ENCODE data around the gene CACNB4. TPM values are rescaled to one million over a fixed set of nuclear protein-coding genes. Genes with fewer than 3 reads are reported as not detected.

The CACNB4 gene
- polyA plus RNA-seq (2012; ENCODE audit: insufficient read length, low read depth), result not detected

- no peak for TF ChIP-seq FOXP2 (optimal IDR thresholded peaks at IDR 0.05; ENCODE audit: borderline replicate concordance, extremely low read depth, extremely low read length, insufficient read depth)
- no peak for TF ChIP-seq TAF1 (IDR thresholded peaks at IDR 0.05; ENCODE audit: borderline replicate concordance, insufficient read depth, low read length)
- no peak for TF ChIP-seq POLR2AphosphoS5 (IDR thresholded peaks at IDR 0.05; ENCODE audit: low read depth, low read length)
- TF ChIP-seq SIN3A (IDR thresholded peaks at IDR 0.05; ENCODE audit: borderline replicate concordance, insufficient read depth, low read length), result no peak
- TF ChIP-seq REST (IDR thresholded peaks at IDR 0.05; ENCODE audit: insufficient read depth in 1 of 2, low read depth in 2 of 2, low read length in 2 of 2), result no peak
Measured at GRCh38 chr2:152098496-152099366, at the start of gene CACNB4. Gene CACNB4 (minus strand): TSS chr2:152099044.

GRCh38 chr2:152134488-152135280, 35.8 kb upstream of the CACNB4 start:
- TF ChIP-seq SIN3A (IDR thresholded peaks at IDR 0.05; ENCODE audit: borderline replicate concordance, insufficient read depth, low read length) (no peak), TAF1 (IDR thresholded peaks at IDR 0.05; ENCODE audit: borderline replicate concordance, insufficient read depth, low read length) (no peak), FOXP2 (optimal IDR thresholded peaks at IDR 0.05; ENCODE audit: borderline replicate concordance, extremely low read depth, extremely low read length, insufficient read depth) (no peak), REST (IDR thresholded peaks at IDR 0.05; ENCODE audit: insufficient read depth in 1 of 2, low read depth in 2 of 2, low read length in 2 of 2) (no peak), POLR2AphosphoS5 (IDR thresholded peaks at IDR 0.05; ENCODE audit: low read depth, low read length) (no peak)

GRCh38 chr2:152132306-152132705, 33.5 kb upstream of the CACNB4 start:
- TF ChIP-seq FOXP2 (optimal IDR thresholded peaks at IDR 0.05; ENCODE audit: borderline replicate concordance, extremely low read depth, extremely low read length, insufficient read depth) (no peak), SIN3A (IDR thresholded peaks at IDR 0.05; ENCODE audit: borderline replicate concordance, insufficient read depth, low read length) (no peak), POLR2AphosphoS5 (IDR thresholded peaks at IDR 0.05; ENCODE audit: low read depth, low read length) (no peak), TAF1 (IDR thresholded peaks at IDR 0.05; ENCODE audit: borderline replicate concordance, insufficient read depth, low read length) (no peak), REST (IDR thresholded peaks at IDR 0.05; ENCODE audit: insufficient read depth in 1 of 2, low read depth in 2 of 2, low read length in 2 of 2) (no peak)

GRCh38 chr2:152127628-152128027, 28.8 kb upstream of the CACNB4 start:
- no peak for TF ChIP-seq POLR2AphosphoS5 (IDR thresholded peaks at IDR 0.05; ENCODE audit: low read depth, low read length)
- no peak for TF ChIP-seq SIN3A (IDR thresholded peaks at IDR 0.05; ENCODE audit: borderline replicate concordance, insufficient read depth, low read length)
- TF ChIP-seq REST (IDR thresholded peaks at IDR 0.05; ENCODE audit: insufficient read depth in 1 of 2, low read depth in 2 of 2, low read length in 2 of 2), result no peak
- no peak for TF ChIP-seq TAF1 (IDR thresholded peaks at IDR 0.05; ENCODE audit: borderline replicate concordance, insufficient read depth, low read length)
- no peak for TF ChIP-seq FOXP2 (optimal IDR thresholded peaks at IDR 0.05; ENCODE audit: borderline replicate concordance, extremely low read depth, extremely low read length, insufficient read depth)

Measured in PFSK-1 (cell line).